ENCODE results near the gene ATP8A2.

ATP8A2 gene

GRCh38 chr13:25930653-25931052 is 558.9 kb downstream of the ATP8A2 start:
- Histone ChIP-seq H3K9me3 (ENCODE audit: control insufficient read depth in 5 of 5, low read length in 5 of 5) (no peaks in the 10 kb centered on the region), H3K4me1 (ENCODE audit: control insufficient read depth in 5 of 5, insufficient read depth in 5 of 5, low read length in 5 of 5) (no peaks in the 10 kb centered on the region), H3K9ac (ENCODE audit: low read length in 5 of 5) (no peak overlapping the region), H3K27ac (ENCODE audit: low read depth, low read length) (no peak overlapping the region), H3K36me3 (ENCODE audit: control insufficient read depth in 5 of 5, insufficient read depth in 5 of 5, low read length in 5 of 5) (no peaks in the 10 kb centered on the region), H3K27me3 (ENCODE audit: control insufficient read depth in 5 of 5, insufficient read depth in 4 of 5, low read length in 5 of 5) (peaks cover 0 to 12% (median 7%) of the 10 kb centered on the region in 5 donors), H3K4me3 (ENCODE audit: low read depth in 1 of 5, low read length in 5 of 5) (no peak overlapping the region)

DNA sequence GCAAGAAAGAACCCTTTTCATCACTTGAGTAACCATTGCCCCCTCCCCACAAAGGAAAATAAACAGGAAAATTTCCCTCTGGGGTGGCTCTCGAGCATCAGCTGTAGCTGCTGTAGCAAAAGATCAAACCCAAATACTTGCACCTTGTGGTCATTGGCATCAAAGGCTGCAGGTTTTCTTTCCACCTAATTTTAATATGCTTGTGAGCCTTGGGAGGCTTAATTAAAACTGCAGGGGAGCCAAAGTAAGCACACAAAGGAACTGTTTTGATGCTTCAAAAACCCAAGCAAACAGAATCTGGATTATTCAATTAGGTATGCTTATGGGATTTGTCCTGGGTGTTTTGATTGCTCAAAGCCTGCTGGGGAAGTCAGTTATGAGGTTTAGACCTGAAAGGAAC is 560.6 kb downstream of the ATP8A2 start:
- no peak overlapping the region for H3K9ac ChIP-seq (ENCODE audit: low read length in 5 of 5)
- H3K9me3 ChIP-seq (ENCODE audit: control insufficient read depth in 5 of 5, low read length in 5 of 5), result no peaks in the 10 kb centered on the region
- peaks cover 0 to 12% (median 5%) of the 10 kb centered on the region in 5 donors for H3K27me3 ChIP-seq (ENCODE audit: control insufficient read depth in 5 of 5, insufficient read depth in 4 of 5, low read length in 5 of 5)

GRCh38 chr13:25933520-25933919 is 561.7 kb downstream of the ATP8A2 start:
- peaks cover 0 to 12% (median 5%) of the 10 kb centered on the region in 5 donors for H3K27me3 ChIP-seq (ENCODE audit: control insufficient read depth in 5 of 5, insufficient read depth in 4 of 5, low read length in 5 of 5)
- no peak overlapping the region for H3K27ac ChIP-seq (ENCODE audit: low read depth, low read length)
- no peaks in the 10 kb centered on the region for H3K36me3 ChIP-seq (ENCODE audit: control insufficient read depth in 5 of 5, insufficient read depth in 5 of 5, low read length in 5 of 5)
- no peak overlapping the region for H3K9ac ChIP-seq (ENCODE audit: low read length in 5 of 5)
- H3K4me1 ChIP-seq (ENCODE audit: control insufficient read depth in 5 of 5, insufficient read depth in 5 of 5, low read length in 5 of 5), result no peaks in the 10 kb centered on the region
- no peaks in the 10 kb centered on the region for H3K9me3 ChIP-seq (ENCODE audit: control insufficient read depth in 5 of 5, low read length in 5 of 5)
- no peak overlapping the region for H3K4me3 ChIP-seq (ENCODE audit: low read depth in 1 of 5, low read length in 5 of 5)

More for the DNA sequence above, 560.6 kb downstream of the ATP8A2 start:
- H3K27ac ChIP-seq (ENCODE audit: low read depth, low read length), result no peak overlapping the region
- no peak overlapping the region for H3K4me3 ChIP-seq (ENCODE audit: low read depth in 1 of 5, low read length in 5 of 5)
- no peaks in the 10 kb centered on the region for H3K4me1 ChIP-seq (ENCODE audit: control insufficient read depth in 5 of 5, insufficient read depth in 5 of 5, low read length in 5 of 5)
- H3K36me3 ChIP-seq (ENCODE audit: control insufficient read depth in 5 of 5, insufficient read depth in 5 of 5, low read length in 5 of 5), result no peaks in the 10 kb centered on the region

GRCh38 chr13:25934127-25934526 is 562.4 kb downstream of the ATP8A2 start:
- Histone ChIP-seq H3K4me3 (ENCODE audit: low read depth in 1 of 5, low read length in 5 of 5) (no peak overlapping the region), H3K9me3 (ENCODE audit: control insufficient read depth in 5 of 5, low read length in 5 of 5) (no peaks in the 10 kb centered on the region), H3K4me1 (ENCODE audit: control insufficient read depth in 5 of 5, insufficient read depth in 5 of 5, low read length in 5 of 5) (no peaks in the 10 kb centered on the region), H3K27me3 (ENCODE audit: control insufficient read depth in 5 of 5, insufficient read depth in 4 of 5, low read length in 5 of 5) (peaks cover 0 to 9% (median 5%) of the 10 kb centered on the region in 5 donors), H3K27ac (ENCODE audit: low read depth, low read length) (no peak overlapping the region), H3K36me3 (ENCODE audit: control insufficient read depth in 5 of 5, insufficient read depth in 5 of 5, low read length in 5 of 5) (no peaks in the 10 kb centered on the region), H3K9ac (ENCODE audit: low read length in 5 of 5) (no peak overlapping the region)

DNA sequence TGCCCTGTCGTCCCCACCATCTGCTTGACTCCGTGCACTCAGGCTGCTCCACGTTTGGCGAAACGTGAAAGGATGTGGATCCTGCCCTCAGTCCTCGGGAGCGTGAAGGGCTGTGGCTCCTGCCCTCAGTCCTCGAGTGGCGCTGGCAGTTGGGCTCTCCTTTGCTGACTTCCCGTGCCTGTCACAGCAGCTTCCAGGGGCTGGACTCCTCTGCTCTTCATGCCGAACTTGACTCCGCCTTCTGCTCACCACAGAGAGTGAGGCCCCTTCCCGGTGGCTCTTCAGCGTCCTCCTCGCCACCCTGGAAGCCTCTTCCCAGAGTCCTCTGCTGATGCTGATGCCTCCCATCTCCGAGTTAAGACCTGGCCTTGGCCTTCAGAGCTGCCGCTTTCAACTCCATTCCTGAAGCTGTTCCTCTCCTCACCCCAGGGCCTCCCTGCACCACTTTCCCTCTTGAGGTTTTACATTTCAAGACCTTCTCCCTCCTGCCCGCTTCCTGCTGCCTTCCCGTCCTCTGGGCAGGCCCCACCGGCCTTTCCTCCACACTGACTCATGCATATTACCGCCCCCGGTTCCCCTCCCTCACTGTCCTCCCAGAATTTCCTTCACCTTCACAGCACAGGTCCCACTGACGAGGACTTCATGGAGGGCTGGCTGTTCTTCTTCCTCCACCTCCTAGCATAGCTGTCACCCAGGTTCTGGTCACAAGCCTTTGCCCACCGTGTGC is 568.4 kb downstream of the ATP8A2 start:
- H3K4me3 ChIP-seq (ENCODE audit: low read depth in 1 of 5, low read length in 5 of 5), result no peak overlapping the region
- no peak overlapping the region for H3K27ac ChIP-seq (ENCODE audit: low read depth, low read length)
- no peak overlapping the region for H3K9ac ChIP-seq (ENCODE audit: low read length in 5 of 5)
- no peaks in the 10 kb centered on the region for H3K36me3 ChIP-seq (ENCODE audit: control insufficient read depth in 5 of 5, insufficient read depth in 5 of 5, low read length in 5 of 5)
- no peaks in the 10 kb centered on the region for H3K4me1 ChIP-seq (ENCODE audit: control insufficient read depth in 5 of 5, insufficient read depth in 5 of 5, low read length in 5 of 5)
- no peaks in the 10 kb centered on the region for H3K9me3 ChIP-seq (ENCODE audit: control insufficient read depth in 5 of 5, low read length in 5 of 5)
- peaks cover 0 to 5% (median 3%) of the 10 kb centered on the region in 5 donors for H3K27me3 ChIP-seq (ENCODE audit: control insufficient read depth in 5 of 5, insufficient read depth in 4 of 5, low read length in 5 of 5)

GRCh38 chr13:25943081-25943480 is 571.3 kb downstream of the ATP8A2 start:
- H3K9ac ChIP-seq (ENCODE audit: low read length in 5 of 5), result no peak overlapping the region
- no peak overlapping the region for H3K27ac ChIP-seq (ENCODE audit: low read depth, low read length)
- no peaks in the 10 kb centered on the region for H3K36me3 ChIP-seq (ENCODE audit: control insufficient read depth in 5 of 5, insufficient read depth in 5 of 5, low read length in 5 of 5)
- peaks cover 0 to 10% (median 5%) of the 10 kb centered on the region in 5 donors for H3K27me3 ChIP-seq (ENCODE audit: control insufficient read depth in 5 of 5, insufficient read depth in 4 of 5, low read length in 5 of 5)
- no peak overlapping the region for H3K4me3 ChIP-seq (ENCODE audit: low read depth in 1 of 5, low read length in 5 of 5)
- H3K9me3 ChIP-seq (ENCODE audit: control insufficient read depth in 5 of 5, low read length in 5 of 5), result no peaks in the 10 kb centered on the region
- H3K4me1 ChIP-seq (ENCODE audit: control insufficient read depth in 5 of 5, insufficient read depth in 5 of 5, low read length in 5 of 5), result no peaks in the 10 kb centered on the region

DNA sequence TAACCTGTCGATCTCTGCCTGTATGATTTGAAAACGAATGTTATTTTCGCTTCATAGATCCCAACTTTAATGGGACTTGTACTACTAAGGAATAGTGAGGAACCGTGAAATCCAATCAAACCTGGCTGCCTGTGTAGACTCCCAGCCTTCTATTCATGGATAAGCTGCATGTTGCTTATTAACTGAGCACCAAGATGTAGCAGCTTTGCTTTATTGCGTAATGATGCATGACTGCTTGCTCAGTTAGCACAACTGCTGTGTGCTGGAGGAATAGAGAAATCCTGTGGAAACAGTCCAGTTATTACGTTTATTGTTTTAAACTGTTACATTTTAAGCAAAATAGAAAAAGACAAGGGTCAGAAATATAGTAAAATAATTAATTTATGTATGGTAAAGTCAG is 571.9 kb downstream of the ATP8A2 start:
- H3K36me3 ChIP-seq (ENCODE audit: control insufficient read depth in 5 of 5, insufficient read depth in 5 of 5, low read length in 5 of 5), result no peaks in the 10 kb centered on the region
- no peak overlapping the region for H3K4me3 ChIP-seq (ENCODE audit: low read depth in 1 of 5, low read length in 5 of 5)
- H3K4me1 ChIP-seq (ENCODE audit: control insufficient read depth in 5 of 5, insufficient read depth in 5 of 5, low read length in 5 of 5), result no peaks in the 10 kb centered on the region
- peaks cover 0 to 3% (median 0%) of the 10 kb centered on the region in 5 donors for H3K9me3 ChIP-seq (ENCODE audit: control insufficient read depth in 5 of 5, low read length in 5 of 5)
- H3K27ac ChIP-seq (ENCODE audit: low read depth, low read length), result no peak overlapping the region
- peaks cover 0 to 10% (median 8%) of the 10 kb centered on the region in 5 donors for H3K27me3 ChIP-seq (ENCODE audit: control insufficient read depth in 5 of 5, insufficient read depth in 4 of 5, low read length in 5 of 5)
- no peak overlapping the region for H3K9ac ChIP-seq (ENCODE audit: low read length in 5 of 5)

DNA sequence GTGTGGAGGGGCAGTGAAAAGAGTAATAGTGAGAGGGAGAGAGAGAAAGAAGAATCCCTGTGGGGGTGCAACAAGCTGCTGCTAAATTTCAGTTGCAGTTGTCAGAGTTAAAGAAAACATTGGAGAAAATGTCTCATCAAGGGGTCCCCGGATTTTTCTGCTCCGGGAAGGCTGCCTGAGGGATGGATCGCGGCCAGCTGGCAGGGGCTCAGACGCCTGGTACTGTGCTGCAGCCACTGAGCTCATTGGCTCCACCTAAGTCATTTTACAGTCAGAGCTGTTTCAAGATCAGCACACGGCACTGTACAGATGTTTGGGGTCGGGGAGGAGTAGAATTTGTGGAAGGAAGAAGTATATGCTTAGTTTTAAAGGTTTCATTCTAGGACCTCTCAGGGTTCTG is 573.8 kb downstream of the ATP8A2 start:
- Histone ChIP-seq H3K36me3 (ENCODE audit: control insufficient read depth in 5 of 5, insufficient read depth in 5 of 5, low read length in 5 of 5) (no peaks in the 10 kb centered on the region), H3K9me3 (ENCODE audit: control insufficient read depth in 5 of 5, low read length in 5 of 5) (peaks cover 0 to 11% (median under 1%) of the 10 kb centered on the region in 5 donors), H3K27me3 (ENCODE audit: control insufficient read depth in 5 of 5, insufficient read depth in 4 of 5, low read length in 5 of 5) (peaks cover 0 to 10% (median 6%) of the 10 kb centered on the region in 5 donors), H3K4me1 (ENCODE audit: control insufficient read depth in 5 of 5, insufficient read depth in 5 of 5, low read length in 5 of 5) (no peaks in the 10 kb centered on the region), H3K4me3 (ENCODE audit: low read depth in 1 of 5, low read length in 5 of 5) (no peak overlapping the region), H3K27ac (ENCODE audit: low read depth, low read length) (no peak overlapping the region), H3K9ac (ENCODE audit: low read length in 5 of 5) (no peak overlapping the region)

- Histone ChIP-seq H3K4me1 (ENCODE audit: control insufficient read depth in 5 of 5, insufficient read depth in 5 of 5, low read length in 5 of 5) (no peaks in the 10 kb centered on the region), H3K36me3 (ENCODE audit: control insufficient read depth in 5 of 5, insufficient read depth in 5 of 5, low read length in 5 of 5) (no peaks in the 10 kb centered on the region), H3K9me3 (ENCODE audit: control insufficient read depth in 5 of 5, low read length in 5 of 5) (peaks cover 3 to 18% (median 4%) of the 10 kb centered on the region in 5 donors), H3K27me3 (ENCODE audit: control insufficient read depth in 5 of 5, insufficient read depth in 4 of 5, low read length in 5 of 5) (peaks cover 0 to 7% (median 6%) of the 10 kb centered on the region in 5 donors), H3K4me3 (ENCODE audit: low read depth in 1 of 5, low read length in 5 of 5) (no peak overlapping the region), H3K9ac (ENCODE audit: low read length in 5 of 5) (no peak overlapping the region), H3K27ac (ENCODE audit: low read depth, low read length) (no peak overlapping the region)
Measured at GRCh38 chr13:25946321-25946720, 574.5 kb downstream of the ATP8A2 start.

- H3K27ac ChIP-seq (ENCODE audit: low read depth, low read length), result no peak overlapping the region
- peaks cover 3 to 19% (median 4%) of the 10 kb centered on the region in 5 donors for H3K9me3 ChIP-seq (ENCODE audit: control insufficient read depth in 5 of 5, low read length in 5 of 5)
Measured at GRCh38 chr13:25948910-25949309, 577.1 kb downstream of the ATP8A2 start.

More at GRCh38 chr13:25948910-25949309, 577.1 kb downstream of the ATP8A2 start:
- no peak overlapping the region for H3K9ac ChIP-seq (ENCODE audit: low read length in 5 of 5)
- H3K4me1 ChIP-seq (ENCODE audit: control insufficient read depth in 5 of 5, insufficient read depth in 5 of 5, low read length in 5 of 5), result no peaks in the 10 kb centered on the region
- H3K27me3 ChIP-seq (ENCODE audit: control insufficient read depth in 5 of 5, insufficient read depth in 4 of 5, low read length in 5 of 5), result peaks cover 0 to 14% (median 6%) of the 10 kb centered on the region in 5 donors
- no peak overlapping the region for H3K4me3 ChIP-seq (ENCODE audit: low read depth in 1 of 5, low read length in 5 of 5)
- H3K36me3 ChIP-seq (ENCODE audit: control insufficient read depth in 5 of 5, insufficient read depth in 5 of 5, low read length in 5 of 5), result no peaks in the 10 kb centered on the region
